Neural progenitor cell (in vitro differentiated cells): ENCODE data around the gene LY86.

Experiments used
- EZH2 ChIP-seq: fragments of 200-600 bp; sonication (generic); IDR thresholded peaks from 2 replicates; pipeline ENCODE4 v1.6.1; 2017; ENCODE audit warnings: antibody characterized with exemption, mild to moderate bottlenecking, moderate library complexity
- TF ChIP-seq, protein P1 (sequence below): fragments of 200-600 bp; sonication (generic); IDR thresholded peaks from 2 replicates; pipeline ENCODE4 v1.5.1; 2017; ENCODE audit warnings: antibody characterized with exemption, mild to moderate bottlenecking

DNA sequence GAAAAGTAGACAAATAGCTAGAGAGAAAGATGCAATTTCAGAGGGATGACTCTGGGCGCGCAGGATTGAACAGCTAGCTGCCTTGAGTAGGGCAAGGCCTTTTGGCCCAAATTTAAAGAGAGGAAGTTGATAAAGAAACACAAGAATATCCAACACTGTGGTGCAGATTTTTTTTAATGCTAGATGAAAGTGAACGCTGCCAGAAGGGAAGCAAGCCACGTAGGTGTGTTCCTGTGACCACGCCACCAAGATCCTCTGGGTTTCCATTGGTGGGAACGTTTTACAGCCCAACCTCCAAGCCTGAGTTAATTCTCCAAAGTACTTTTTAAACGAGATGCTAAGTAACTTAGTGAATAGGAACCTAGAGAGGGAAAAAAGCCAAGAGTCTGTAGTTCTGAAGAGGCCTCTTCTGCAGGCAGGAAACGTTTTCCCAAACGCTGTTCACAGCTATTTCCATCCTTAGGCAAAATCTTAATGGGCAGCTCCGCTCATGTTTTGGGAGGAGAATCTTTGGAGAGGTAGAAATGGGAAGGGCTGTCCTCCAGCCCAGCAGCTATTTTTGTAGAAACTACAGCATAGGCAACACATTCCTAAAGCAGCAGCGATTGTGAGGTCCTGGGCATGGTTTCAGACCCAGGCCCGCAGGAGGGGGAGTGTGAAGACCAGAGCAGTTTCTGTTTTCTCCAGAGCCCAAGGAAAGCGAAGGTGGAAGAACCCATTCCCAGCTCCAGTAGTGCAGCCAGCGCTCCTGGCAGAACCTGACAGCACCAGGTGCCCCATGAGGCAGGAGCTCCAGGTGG is 8.2 kb downstream of the LY86 start:
- TF ChIP-seq, protein P1, sequence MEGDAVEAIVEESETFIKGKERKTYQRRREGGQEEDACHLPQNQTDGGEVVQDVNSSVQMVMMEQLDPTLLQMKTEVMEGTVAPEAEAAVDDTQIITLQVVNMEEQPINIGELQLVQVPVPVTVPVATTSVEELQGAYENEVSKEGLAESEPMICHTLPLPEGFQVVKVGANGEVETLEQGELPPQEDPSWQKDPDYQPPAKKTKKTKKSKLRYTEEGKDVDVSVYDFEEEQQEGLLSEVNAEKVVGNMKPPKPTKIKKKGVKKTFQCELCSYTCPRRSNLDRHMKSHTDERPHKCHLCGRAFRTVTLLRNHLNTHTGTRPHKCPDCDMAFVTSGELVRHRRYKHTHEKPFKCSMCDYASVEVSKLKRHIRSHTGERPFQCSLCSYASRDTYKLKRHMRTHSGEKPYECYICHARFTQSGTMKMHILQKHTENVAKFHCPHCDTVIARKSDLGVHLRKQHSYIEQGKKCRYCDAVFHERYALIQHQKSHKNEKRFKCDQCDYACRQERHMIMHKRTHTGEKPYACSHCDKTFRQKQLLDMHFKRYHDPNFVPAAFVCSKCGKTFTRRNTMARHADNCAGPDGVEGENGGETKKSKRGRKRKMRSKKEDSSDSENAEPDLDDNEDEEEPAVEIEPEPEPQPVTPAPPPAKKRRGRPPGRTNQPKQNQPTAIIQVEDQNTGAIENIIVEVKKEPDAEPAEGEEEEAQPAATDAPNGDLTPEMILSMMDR: no peak
- TF ChIP-seq EZH2: no peak
